GM19238 (cell line): ENCODE data around the gene MSI2.
"Not testable (repeated sequence)": the region's sequence is repeated elsewhere in the genome, so short reads cannot be mapped to it uniquely, and the experiment has no call there.

Experiments used
- DNase-seq: peaks from one replicate; pipeline ENCODE4 v3.0.0; 2011; ENCODE audit warnings: low spot score; ENCODE audit not compliant: insufficient read length

The MSI2 gene

GRCh38 chr17:57289130-57289529 lies 32.8 kb downstream of the MSI2 start:
- no peak for DNase-seq

GRCh38 chr17:57289613-57290012 lies 33.3 kb downstream of the MSI2 start:
- no peak for DNase-seq

- no peak for DNase-seq
Measured at GRCh38 chr17:57290981-57291380, 34.7 kb downstream of the MSI2 start.

- no peak for DNase-seq
Measured at GRCh38 chr17:57292091-57292490, 35.8 kb downstream of the MSI2 start.

- no peak for DNase-seq
Measured at GRCh38 chr17:57293077-57293476, 36.8 kb downstream of the MSI2 start.

- no peak for DNase-seq
Measured at GRCh38 chr17:57294101-57294500, 37.8 kb downstream of the MSI2 start.

GRCh38 chr17:57294629-57295501 lies 38.5 kb downstream of the MSI2 start:
- no peak for DNase-seq

GRCh38 chr17:57295526-57296023 lies 39.3 kb downstream of the MSI2 start:
- no peak for DNase-seq

- DNase-seq, result no peak
Measured at GRCh38 chr17:57296231-57296630, 39.9 kb downstream of the MSI2 start.

GRCh38 chr17:57299176-57299575 lies 42.9 kb downstream of the MSI2 start:
- no peak for DNase-seq

GRCh38 chr17:57300592-57300991 lies 44.3 kb downstream of the MSI2 start:
- not testable (repeated sequence) for DNase-seq

- no peak for DNase-seq
Measured at GRCh38 chr17:57302690-57303465, 46.6 kb downstream of the MSI2 start.

- no peak for DNase-seq
Measured at GRCh38 chr17:57305144-57305728, 48.9 kb downstream of the MSI2 start.

GRCh38 chr17:57305908-57306504 lies 49.7 kb downstream of the MSI2 start:
- DNase-seq, result no peak

- DNase-seq, result no peak
Measured at GRCh38 chr17:57308543-57309186, 52.3 kb downstream of the MSI2 start.

GRCh38 chr17:57309479-57309878 lies 53.2 kb downstream of the MSI2 start:
- no peak for DNase-seq

GRCh38 chr17:57311281-57312216 lies 55.2 kb downstream of the MSI2 start:
- no peak for DNase-seq

GRCh38 chr17:57312242-57312641 lies 55.9 kb downstream of the MSI2 start:
- DNase-seq, result no peak

GRCh38 chr17:57313097-57313835 lies 56.9 kb downstream of the MSI2 start:
- no peak for DNase-seq
